ENCODE measurements around the gene MYO16. TPM values are rescaled to one million over a fixed set of nuclear protein-coding genes. Genes with fewer than 3 reads are reported as not detected.

MYO16 gene
- total and polyA plus RNA-seq, 8 donors = 0.03 to 0.47 (median 0.16) TPM

DNA sequence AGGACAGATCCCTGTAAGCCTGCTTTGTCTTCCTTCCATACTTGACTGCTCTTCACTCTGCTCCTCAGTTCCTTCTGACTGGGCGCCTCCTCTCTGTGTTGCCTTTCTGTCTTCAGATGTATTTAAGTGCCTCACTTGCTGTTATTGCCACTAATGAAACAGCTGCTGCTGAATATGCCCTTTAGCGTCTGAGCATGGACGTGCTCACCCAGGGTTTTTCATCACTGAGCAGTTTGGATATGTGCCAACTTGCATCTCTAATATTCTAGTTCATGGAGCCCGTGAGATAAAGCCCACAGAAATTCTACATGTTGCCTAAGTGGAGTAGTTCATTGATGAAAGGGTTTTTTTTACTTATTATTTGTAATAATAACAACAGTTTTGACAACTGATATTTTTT is 198.2 kb downstream of the MYO16 start:
- no peaks in the 10 kb centered on the region for H3K36me3 ChIP-seq
- TF ChIP-seq, protein P1, sequence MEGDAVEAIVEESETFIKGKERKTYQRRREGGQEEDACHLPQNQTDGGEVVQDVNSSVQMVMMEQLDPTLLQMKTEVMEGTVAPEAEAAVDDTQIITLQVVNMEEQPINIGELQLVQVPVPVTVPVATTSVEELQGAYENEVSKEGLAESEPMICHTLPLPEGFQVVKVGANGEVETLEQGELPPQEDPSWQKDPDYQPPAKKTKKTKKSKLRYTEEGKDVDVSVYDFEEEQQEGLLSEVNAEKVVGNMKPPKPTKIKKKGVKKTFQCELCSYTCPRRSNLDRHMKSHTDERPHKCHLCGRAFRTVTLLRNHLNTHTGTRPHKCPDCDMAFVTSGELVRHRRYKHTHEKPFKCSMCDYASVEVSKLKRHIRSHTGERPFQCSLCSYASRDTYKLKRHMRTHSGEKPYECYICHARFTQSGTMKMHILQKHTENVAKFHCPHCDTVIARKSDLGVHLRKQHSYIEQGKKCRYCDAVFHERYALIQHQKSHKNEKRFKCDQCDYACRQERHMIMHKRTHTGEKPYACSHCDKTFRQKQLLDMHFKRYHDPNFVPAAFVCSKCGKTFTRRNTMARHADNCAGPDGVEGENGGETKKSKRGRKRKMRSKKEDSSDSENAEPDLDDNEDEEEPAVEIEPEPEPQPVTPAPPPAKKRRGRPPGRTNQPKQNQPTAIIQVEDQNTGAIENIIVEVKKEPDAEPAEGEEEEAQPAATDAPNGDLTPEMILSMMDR (IDR thresholded peaks at IDR 0.05) = no peak
- no peak overlapping the region for H3K4me3 ChIP-seq
- FAIRE-seq (no peak), DNase-seq (peak in 1 of 6 donors; percentile 12), ATAC-seq (peak; percentile 21 to 65 (median 44))
- intact Hi-C loops (cut with DNase I) = no loop called here
- peak overlapping the region in 3 of 4 donors; percentile 9 to 46 (median 34) for H3K27ac ChIP-seq
- H3K9me3 ChIP-seq = no peaks in the 10 kb centered on the region
- WGBS, 2 donors = 43 to 47% methylated on average over 4 of the region's 4 CpGs
- peaks cover 3 to 7% (median 6%) of the 10 kb centered on the region in 3 donors for H3K4me1 ChIP-seq
- no peaks in the 10 kb centered on the region for H3K27me3 ChIP-seq

DNA sequence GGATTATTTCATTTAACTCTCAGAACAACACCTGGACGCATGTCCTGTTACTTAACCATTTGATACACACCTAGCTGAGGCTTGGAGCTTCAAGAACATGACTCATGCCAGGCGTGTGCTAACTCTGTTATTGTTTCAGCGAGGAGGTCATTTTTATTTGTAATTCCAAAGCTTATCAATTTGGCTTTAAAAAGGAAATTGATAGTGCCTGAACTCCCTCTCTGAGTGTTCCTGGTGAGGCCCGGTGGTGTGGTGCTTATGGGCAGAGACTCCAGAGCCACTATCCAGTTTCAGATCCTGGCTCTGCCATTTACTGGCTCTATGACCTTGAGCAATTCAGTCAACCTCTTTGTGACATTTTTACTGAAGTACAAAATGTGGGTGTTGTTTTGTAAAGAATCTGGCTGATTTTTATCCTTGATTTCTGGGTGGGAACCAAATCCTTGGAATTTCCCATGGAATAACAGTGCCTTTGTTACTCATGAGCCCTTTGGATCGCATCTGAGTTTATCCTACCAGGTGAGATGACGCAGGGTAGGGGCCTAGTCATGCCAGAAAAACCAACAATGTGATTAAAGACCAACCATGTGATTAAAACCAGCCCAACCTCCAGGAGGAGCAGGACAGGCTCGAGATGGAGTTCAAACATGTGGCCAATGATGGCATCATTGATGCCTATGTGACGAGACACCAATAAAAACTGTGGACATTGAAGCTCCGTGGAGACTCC is 198.8 kb downstream of the MYO16 start:
- intact Hi-C loops (cut with DNase I) = no loop called here
- FAIRE-seq (no peak), ATAC-seq (peak; percentile 75 to 92 (median 88)), DNase-seq (peak in 4 of 6 donors; percentile 21 to 49 (median 28))
- Histone ChIP-seq H3K27me3 (no peaks in the 10 kb centered on the region), H3K9me3 (no peaks in the 10 kb centered on the region), H3K4me1 (peaks cover 3 to 7% (median 6%) of the 10 kb centered on the region in 3 donors), H3K4me3 (no peak overlapping the region), H3K36me3 (no peaks in the 10 kb centered on the region), H3K27ac (peak overlapping the region in 3 of 4 donors; percentile 9 to 46 (median 34))
- WGBS, 2 donors = 29 to 33% methylated on average over 9 of the region's 9 CpGs
- TF ChIP-seq, protein P1 (IDR thresholded peaks at IDR 0.05) = no peak

DNA sequence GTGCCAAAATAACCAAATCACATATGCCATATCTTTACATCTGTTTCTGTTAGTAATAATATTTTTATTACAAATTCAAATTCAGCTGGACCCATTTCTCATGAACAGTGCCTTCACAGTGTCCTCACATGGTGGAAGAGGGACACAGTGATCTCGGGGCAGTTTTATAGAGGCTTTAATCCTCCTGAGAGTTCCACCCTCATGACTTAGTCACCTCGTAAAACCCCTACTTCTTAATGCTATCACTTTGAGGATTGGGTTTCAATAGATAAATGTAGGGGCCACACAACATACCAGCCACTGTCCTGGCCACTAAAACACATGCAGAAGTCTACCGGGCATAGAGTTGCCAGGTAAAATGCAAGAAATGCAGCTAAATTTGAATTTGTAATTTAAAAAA is 201.5 kb downstream of the MYO16 start:
- Histone ChIP-seq H3K27me3 (no peaks in the 10 kb centered on the region), H3K9me3 (no peaks in the 10 kb centered on the region), H3K36me3 (no peaks in the 10 kb centered on the region), H3K27ac (no peak overlapping the region), H3K4me3 (no peak overlapping the region), H3K4me1 (peaks cover 3 to 7% (median 6%) of the 10 kb centered on the region in 3 donors)
- FAIRE-seq (no peak), DNase-seq (no peak), ATAC-seq (no peak)
- intact Hi-C loops (cut with DNase I) = no loop called here
- WGBS, 2 donors = 86 to 87% methylated on average over 3 of the region's 3 CpGs
- TF ChIP-seq, protein P1 (IDR thresholded peaks at IDR 0.05) = no peak

DNA sequence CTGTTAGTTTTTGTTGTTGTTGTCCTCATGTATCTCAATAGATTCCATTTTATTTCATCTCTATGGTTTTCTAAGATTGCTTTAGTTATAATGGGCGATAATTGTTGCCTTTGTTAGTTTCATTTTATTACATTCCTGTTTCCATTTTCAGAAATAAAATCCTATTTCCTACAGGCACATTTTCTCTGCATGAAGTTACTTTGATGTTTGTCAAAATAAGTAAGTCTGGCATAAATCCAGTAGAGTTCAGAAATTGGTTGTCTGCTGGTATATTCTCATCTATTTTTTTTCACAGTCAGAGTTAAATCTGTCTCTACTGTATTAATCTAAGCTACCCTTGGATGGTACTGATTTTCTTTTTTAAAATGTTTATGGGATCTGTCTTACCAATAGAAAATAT is 204.1 kb downstream of the MYO16 start:
- Histone ChIP-seq H3K9me3 (no peaks in the 10 kb centered on the region), H3K27me3 (no peaks in the 10 kb centered on the region), H3K36me3 (no peaks in the 10 kb centered on the region), H3K4me3 (no peak overlapping the region), H3K4me1 (peaks cover 0 to under 1% (median 0%) of the 10 kb centered on the region in 3 donors), H3K27ac (no peak overlapping the region)
- TF ChIP-seq, protein P1 (IDR thresholded peaks at IDR 0.05) = no peak
- intact Hi-C loops (cut with DNase I) = no loop called here
- ATAC-seq (no peak), FAIRE-seq (no peak), DNase-seq (no peak)
- 93 to 100% methylated on average over 1 of the region's 1 CpG for WGBS, 2 donors

DNA sequence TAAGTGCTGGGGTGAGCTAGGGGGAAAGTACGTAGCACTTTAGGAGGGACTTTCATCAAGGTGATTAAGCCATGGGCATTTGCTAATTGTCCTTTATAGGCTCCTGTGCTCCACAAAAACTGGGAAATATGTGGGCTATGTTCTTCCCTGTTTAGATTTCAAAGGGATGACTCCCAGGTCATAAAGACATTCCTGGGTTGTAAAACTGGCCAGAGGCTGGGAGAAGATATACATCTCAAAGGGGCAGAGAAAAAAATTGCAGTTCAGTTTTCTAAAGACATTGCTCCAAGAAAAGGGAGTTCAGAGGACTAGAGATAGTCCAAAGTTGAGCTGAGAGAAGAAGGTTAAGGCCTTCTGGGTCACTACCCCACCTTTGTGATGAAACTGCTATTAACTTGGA is 204.8 kb downstream of the MYO16 start:
- no peaks in the 10 kb centered on the region for H3K9me3 ChIP-seq
- WGBS, 2 donors = 91 to 96% methylated on average over 1 of the region's 1 CpG
- no peaks in the 10 kb centered on the region for H3K36me3 ChIP-seq
- no peaks in the 10 kb centered on the region for H3K27me3 ChIP-seq
- H3K4me3 ChIP-seq = no peak overlapping the region
- H3K4me1 ChIP-seq = no peaks in the 10 kb centered on the region
- no peak overlapping the region for H3K27ac ChIP-seq
- FAIRE-seq (no peak), ATAC-seq (no peak), DNase-seq (no peak)
- TF ChIP-seq, protein P1 (IDR thresholded peaks at IDR 0.05) = no peak
- intact Hi-C loops (cut with DNase I) = no loop called here
